ENCODE results near the gene NFAT5. TPM values are rescaled to one million over a fixed set of nuclear protein-coding genes. Genes with fewer than 3 reads are reported as not detected.

NFAT5 gene
- total and polyA plus RNA-seq, 9 of the 15 experiments (the other 6 are each of a cell fraction or from before 2014, with no cell fraction given) = 0.78 to 20.5 (median 12.4) TPM

- TF ChIP-seq TSHZ1 (CRISPR knock-in tag; IDR thresholded peaks at IDR 0.05) (no peak), KAT2B (IDR thresholded peaks at IDR 0.05; ENCODE audit: low read depth, low read length) (no peak), SMARCA4 (IDR thresholded peaks at IDR 0.05) (peak; percentile 86), ZNF445 (CRISPR knock-in tag; IDR thresholded peaks at IDR 0.05; ENCODE audit: low read depth) (no peak), NFE2L1 (tag; IDR thresholded peaks at IDR 0.05; ENCODE audit: borderline replicate concordance, low read depth) (peak; percentile 99), TRIM24 (IDR thresholded peaks at IDR 0.05) (peak in 1 of 2 experiments; percentile 51; a peak in 1 of 4 replicates), ZNF57 (CRISPR knock-in tag; IDR thresholded peaks at IDR 0.05) (no peak), HDAC2 (IDR thresholded peaks at IDR 0.05) (peak; percentile 76), MAFF (IDR thresholded peaks at IDR 0.05; ENCODE audit: low read length) (peak; percentile 99), KHSRP (IDR thresholded peaks at IDR 0.05) (no peak), RFX1 (IDR thresholded peaks at IDR 0.05) (peak; percentile 98), TSC22D4 (tag; IDR thresholded peaks at IDR 0.05) (no peak), FOXJ3 (CRISPR knock-in tag; IDR thresholded peaks at IDR 0.05) (no peak), SOX6 (IDR thresholded peaks at IDR 0.05) (peak; percentile 53), TCF3 (CRISPR knock-in tag; IDR thresholded peaks at IDR 0.05) (0 out of 2 replicates have a peak, but pooled peaks have one; percentile 5), NR2C2 (CRISPR knock-in tag; IDR thresholded peaks at IDR 0.05) (no peak), NR2C2 (tag; IDR thresholded peaks at IDR 0.05) (0 out of 2 replicates have a peak, but pooled peaks have one; percentile 52), HNRNPLL (IDR thresholded peaks at IDR 0.05; ENCODE audit: low read depth, low read length, poor library complexity, severe bottlenecking) (peak; percentile 37), L3MBTL2 (IDR thresholded peaks at IDR 0.05) (peak; percentile 76), SUPT5H (IDR thresholded peaks at IDR 0.05) (peak; percentile 80), ZBTB33 (CRISPR knock-in tag; IDR thresholded peaks at IDR 0.05) (peak; percentile 32; the same call in 1 of the 2 replicates)
- TF ChIP-seq, protein P1, sequence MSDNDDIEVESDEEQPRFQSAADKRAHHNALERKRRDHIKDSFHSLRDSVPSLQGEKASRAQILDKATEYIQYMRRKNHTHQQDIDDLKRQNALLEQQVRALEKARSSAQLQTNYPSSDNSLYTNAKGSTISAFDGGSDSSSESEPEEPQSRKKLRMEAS (CRISPR knock-in tag; IDR thresholded peaks at IDR 0.05) = peak; percentile 83
- TF ChIP-seq, protein P2, sequence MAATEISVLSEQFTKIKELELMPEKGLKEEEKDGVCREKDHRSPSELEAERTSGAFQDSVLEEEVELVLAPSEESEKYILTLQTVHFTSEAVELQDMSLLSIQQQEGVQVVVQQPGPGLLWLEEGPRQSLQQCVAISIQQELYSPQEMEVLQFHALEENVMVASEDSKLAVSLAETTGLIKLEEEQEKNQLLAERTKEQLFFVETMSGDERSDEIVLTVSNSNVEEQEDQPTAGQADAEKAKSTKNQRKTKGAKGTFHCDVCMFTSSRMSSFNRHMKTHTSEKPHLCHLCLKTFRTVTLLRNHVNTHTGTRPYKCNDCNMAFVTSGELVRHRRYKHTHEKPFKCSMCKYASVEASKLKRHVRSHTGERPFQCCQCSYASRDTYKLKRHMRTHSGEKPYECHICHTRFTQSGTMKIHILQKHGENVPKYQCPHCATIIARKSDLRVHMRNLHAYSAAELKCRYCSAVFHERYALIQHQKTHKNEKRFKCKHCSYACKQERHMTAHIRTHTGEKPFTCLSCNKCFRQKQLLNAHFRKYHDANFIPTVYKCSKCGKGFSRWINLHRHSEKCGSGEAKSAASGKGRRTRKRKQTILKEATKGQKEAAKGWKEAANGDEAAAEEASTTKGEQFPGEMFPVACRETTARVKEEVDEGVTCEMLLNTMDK (IDR thresholded peaks at IDR 0.05; ENCODE audit: borderline replicate concordance, insufficient read depth, low read depth, low read length, poor library complexity, severe bottlenecking) = no peak
Observed at GRCh38 chr16:69726313-69727060, 160.7 kb downstream of the NFAT5 start, which contains the start of gene NQO1 (continued).

All from K562 (cell line).